ENCODE measurements around the gene MAPKAPK3.

DNA sequence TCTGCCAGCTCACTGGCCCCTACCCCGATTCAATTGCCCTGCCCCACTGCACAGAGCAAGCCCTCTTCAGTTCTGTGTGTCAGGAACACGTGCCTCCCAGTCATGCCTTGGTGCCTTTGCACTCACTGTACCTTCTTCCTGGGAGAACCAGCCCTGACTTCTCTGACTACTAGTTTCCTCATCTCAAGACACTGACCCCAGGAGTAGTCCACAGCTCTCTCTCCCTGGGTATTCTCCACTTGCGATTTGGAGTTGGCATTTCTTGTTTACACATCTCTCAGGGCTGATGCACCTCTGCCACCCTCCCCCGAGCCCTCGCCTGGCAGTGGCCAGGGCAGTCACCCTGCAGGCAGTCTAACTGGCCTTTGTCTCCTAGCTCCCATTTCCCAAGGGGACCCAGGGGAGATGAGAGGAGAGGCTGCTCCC is 11.0 kb upstream of the MAPKAPK3 start:
- TF ChIP-seq, protein P1, sequence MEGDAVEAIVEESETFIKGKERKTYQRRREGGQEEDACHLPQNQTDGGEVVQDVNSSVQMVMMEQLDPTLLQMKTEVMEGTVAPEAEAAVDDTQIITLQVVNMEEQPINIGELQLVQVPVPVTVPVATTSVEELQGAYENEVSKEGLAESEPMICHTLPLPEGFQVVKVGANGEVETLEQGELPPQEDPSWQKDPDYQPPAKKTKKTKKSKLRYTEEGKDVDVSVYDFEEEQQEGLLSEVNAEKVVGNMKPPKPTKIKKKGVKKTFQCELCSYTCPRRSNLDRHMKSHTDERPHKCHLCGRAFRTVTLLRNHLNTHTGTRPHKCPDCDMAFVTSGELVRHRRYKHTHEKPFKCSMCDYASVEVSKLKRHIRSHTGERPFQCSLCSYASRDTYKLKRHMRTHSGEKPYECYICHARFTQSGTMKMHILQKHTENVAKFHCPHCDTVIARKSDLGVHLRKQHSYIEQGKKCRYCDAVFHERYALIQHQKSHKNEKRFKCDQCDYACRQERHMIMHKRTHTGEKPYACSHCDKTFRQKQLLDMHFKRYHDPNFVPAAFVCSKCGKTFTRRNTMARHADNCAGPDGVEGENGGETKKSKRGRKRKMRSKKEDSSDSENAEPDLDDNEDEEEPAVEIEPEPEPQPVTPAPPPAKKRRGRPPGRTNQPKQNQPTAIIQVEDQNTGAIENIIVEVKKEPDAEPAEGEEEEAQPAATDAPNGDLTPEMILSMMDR (conservative IDR thresholded peaks at IDR 0.05), result no peak
- TF ChIP-seq EZH2 (IDR thresholded peaks at IDR 0.05; ENCODE audit: low read depth), result no peak
